SW 1271 (cell line): ENCODE results near the gene CPSF3.

Experiments used
- DNase-seq, 2 experiments: peaks; one replicate each; lab custom pipeline; 2025; lab: John Stamatoyannopoulos, UW

The CPSF3 gene

DNA sequence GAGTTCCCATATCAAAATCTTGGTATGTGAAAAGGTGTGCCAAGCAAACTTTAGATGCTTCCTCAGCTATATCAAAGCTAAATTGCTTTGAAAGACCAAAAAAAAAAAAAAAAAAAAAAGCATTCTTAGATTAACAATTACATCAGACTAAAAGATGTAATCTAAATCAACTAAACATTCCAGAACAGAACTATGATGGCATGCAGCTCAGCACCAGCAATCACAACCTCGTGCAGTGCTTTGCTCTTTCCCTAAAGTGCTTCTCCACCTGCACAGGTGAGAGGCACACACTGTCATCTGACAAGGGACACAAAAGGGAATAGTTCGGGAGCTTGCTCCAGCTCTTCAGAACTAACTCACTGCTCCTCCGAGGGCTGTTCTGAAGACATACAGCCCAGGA is 94.7 kb downstream of the CPSF3 start:
- no peak for DNase-seq

DNA sequence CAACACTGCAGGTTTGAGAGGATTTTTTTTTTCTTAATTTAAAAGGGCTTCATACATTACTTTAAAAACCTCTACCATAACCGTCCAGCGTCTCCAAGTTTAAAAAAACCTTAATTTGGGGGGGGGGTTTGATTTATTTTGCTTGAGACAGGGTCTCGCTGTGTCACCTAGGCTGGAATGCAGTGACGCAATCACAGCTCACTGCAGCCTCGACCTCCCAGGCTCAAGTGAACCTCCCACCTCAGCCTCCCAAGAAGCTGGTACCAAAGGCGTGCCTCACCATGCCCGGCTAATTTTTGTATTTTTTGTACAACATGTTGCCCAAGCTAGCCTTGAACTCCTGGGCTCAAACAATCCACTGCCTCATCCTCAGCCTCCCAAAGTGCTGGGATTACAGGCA is 95.3 kb downstream of the CPSF3 start:
- no peak for DNase-seq

DNA sequence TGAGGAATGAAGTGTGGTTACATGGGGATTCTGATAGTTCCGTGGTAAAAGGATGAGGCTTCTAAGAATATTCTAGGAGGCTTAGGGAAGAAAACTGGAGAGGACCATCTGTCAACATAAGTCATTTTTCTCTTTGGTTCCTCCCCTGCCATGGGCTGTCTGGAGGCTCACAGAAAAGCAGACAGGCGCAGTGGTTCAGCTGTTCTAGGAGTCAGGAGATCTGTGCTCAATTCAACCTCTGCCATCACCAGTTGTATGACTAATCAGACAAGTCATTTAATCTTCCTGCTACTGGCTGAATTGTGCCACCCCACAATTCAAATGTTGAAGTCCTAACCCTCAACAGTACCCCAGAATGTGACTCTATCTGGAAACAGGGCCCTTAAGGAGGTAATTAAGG is 95.8 kb downstream of the CPSF3 start:
- DNase-seq, result no peak
